WTC11 (cell line): ENCODE results near the gene BBS2. TPM values are rescaled to one million over a fixed set of nuclear protein-coding genes. Genes with fewer than 3 reads are reported as not detected.

Experiments used
- ATAC-seq: fragments of 200-7000 bp; cut with Tn5 transposase; 2 replicates; pipeline ENCODE4 v1.10.0; 2021; ENCODE audit warnings: mild to moderate bottlenecking, moderate library complexity
- CTCF ChIA-PET: fragments of 300-600 bp; sonication (Branson Sonifier 250); formaldehyde crosslinking; loops from one replicate; lab custom pipeline; 2021; ENCODE audit warnings: antibody characterized with exemption; lab: Charles Lee
- POLR2A ChIA-PET: fragments of 350-600 bp; sonication (Branson Sonifier 250); formaldehyde crosslinking; loops from one replicate; lab custom pipeline; 2021; ENCODE audit warnings: antibody characterized with exemption; lab: Charles Lee
- DNase-seq: peaks from one replicate; pipeline ENCODE4 v3.0.0; 2021; ENCODE audit warnings: low spot score
- H3K27ac Mint-ChIP-seq: 2 replicates; pipeline ENCODE4 v1.8.0; 2021; ENCODE audit warnings: mixed read lengths
- H3K27me3 Mint-ChIP-seq: 2 replicates; pipeline ENCODE4 v1.8.0; 2021; ENCODE audit warnings: low read depth, mild to moderate bottlenecking, moderate library complexity, mixed read lengths
- H3K36me3 Mint-ChIP-seq: 2 replicates; pipeline ENCODE4 v1.8.0; 2021; ENCODE audit warnings: mixed read lengths
- H3K4me1 Mint-ChIP-seq: 2 replicates; pipeline ENCODE4 v1.8.0; 2022; ENCODE audit warnings: mixed read lengths
- H3K4me3 Mint-ChIP-seq: 2 replicates; pipeline ENCODE4 v1.8.0; 2021; ENCODE audit warnings: mild to moderate bottlenecking, moderate library complexity, mixed read lengths
- H3K9me3 Mint-ChIP-seq: 2 replicates; pipeline ENCODE4 v1.8.0; 2021; ENCODE audit warnings: mixed read lengths
- GRHL2 ChIP-seq: fragments of 250-450 bp; sonication (Bioruptor Pico); IDR thresholded peaks from 2 replicates; pipeline ENCODE4 v1.8.0; 2022; ENCODE audit warnings: mild to moderate bottlenecking, moderate library complexity; ENCODE audit not compliant: insufficient replicate concordance, severe bottlenecking
- JUN ChIP-seq: sonication (generic); formaldehyde crosslinking; IDR thresholded peaks from 2 replicates; pipeline ENCODE4 v1.8.0; 2023; ENCODE audit warnings: mild to moderate bottlenecking, missing genetic modification reagents
- PRRX2 ChIP-seq: fragments of 250-450 bp; sonication (Bioruptor Pico); IDR thresholded peaks from 2 replicates; pipeline ENCODE4 v1.8.0; 2021; ENCODE audit warnings: mild to moderate bottlenecking
- SMAD3 ChIP-seq: sonication (generic); formaldehyde crosslinking; IDR thresholded peaks from 2 replicates; pipeline ENCODE4 v1.8.0; 2022; ENCODE audit warnings: missing genetic modification reagents, mild to moderate bottlenecking, borderline replicate concordance
- SMAD4 ChIP-seq: sonication (generic); formaldehyde crosslinking; IDR thresholded peaks from 2 replicates; pipeline ENCODE4 v1.8.0; 2022; ENCODE audit warnings: mild to moderate bottlenecking, missing genetic modification reagents
- ZBTB21 ChIP-seq: sonication (generic); formaldehyde crosslinking; IDR thresholded peaks from 2 replicates; pipeline ENCODE4 v1.8.1; 2023; ENCODE audit warnings: mild to moderate bottlenecking, missing genetic modification reagents, borderline replicate concordance
- ZNF219 ChIP-seq: sonication (generic); formaldehyde crosslinking; IDR thresholded peaks from 2 replicates; pipeline ENCODE4 v1.8.0; 2023; ENCODE audit warnings: missing genetic modification reagents, mild to moderate bottlenecking, borderline replicate concordance
- total RNA-seq: library from RNA; stranded (reverse); gene quantifications from 3 replicates; pipeline ENCODE4 v1.2.3, GENCODE V29; 2021
- TF ChIP-seq, protein P1 (sequence below): fragments of 250-450 bp; sonication (Bioruptor Pico); IDR thresholded peaks from 2 replicates; pipeline ENCODE4 v1.9.0; 2021; ENCODE audit warnings: mild to moderate bottlenecking
- TF ChIP-seq, protein P2 (sequence below): sonication (generic); formaldehyde crosslinking; IDR thresholded peaks from 2 replicates; pipeline ENCODE4 v1.8.1; 2023; ENCODE audit warnings: mild to moderate bottlenecking, moderate library complexity, missing genetic modification reagents
- TF ChIP-seq, protein P3 (sequence below): sonication (generic); formaldehyde crosslinking; IDR thresholded peaks from 2 replicates; pipeline ENCODE4 v1.8.1; 2022; ENCODE audit warnings: low read depth, mild to moderate bottlenecking, moderate library complexity, missing genetic modification reagents, borderline replicate concordance
- TF ChIP-seq, protein P4 (sequence below): fragments of 250-450 bp; sonication (Bioruptor Pico); conservative IDR thresholded peaks from 2 replicates; pipeline ENCODE4 v1.9.0; 2021; ENCODE audit warnings: mild to moderate bottlenecking
- TF ChIP-seq, protein P5 (sequence below): sonication (generic); formaldehyde crosslinking; conservative IDR thresholded peaks from 2 replicates; pipeline ENCODE4 v1.8.1; 2022; ENCODE audit warnings: mild to moderate bottlenecking, missing genetic modification reagents
- TF ChIP-seq, protein P6 (sequence below): fragments of 250-450 bp; sonication (Bioruptor Pico); IDR thresholded peaks from 2 replicates; pipeline ENCODE4 v1.8.0; 2021; ENCODE audit warnings: mild to moderate bottlenecking
- TF ChIP-seq, protein P7 (sequence below): sonication (generic); formaldehyde crosslinking; IDR thresholded peaks from 2 replicates; pipeline ENCODE4 v1.8.0; 2022; ENCODE audit warnings: mild to moderate bottlenecking, missing genetic modification reagents
- TF ChIP-seq, protein P8 (sequence below): sonication (generic); formaldehyde crosslinking; IDR thresholded peaks from 2 replicates; pipeline ENCODE4 v1.8.1; 2023; ENCODE audit warnings: mild to moderate bottlenecking, missing genetic modification reagents, borderline replicate concordance

BBS2 gene
- total RNA-seq, 1 experiment from 2014 or later = 19.1 TPM

DNA sequence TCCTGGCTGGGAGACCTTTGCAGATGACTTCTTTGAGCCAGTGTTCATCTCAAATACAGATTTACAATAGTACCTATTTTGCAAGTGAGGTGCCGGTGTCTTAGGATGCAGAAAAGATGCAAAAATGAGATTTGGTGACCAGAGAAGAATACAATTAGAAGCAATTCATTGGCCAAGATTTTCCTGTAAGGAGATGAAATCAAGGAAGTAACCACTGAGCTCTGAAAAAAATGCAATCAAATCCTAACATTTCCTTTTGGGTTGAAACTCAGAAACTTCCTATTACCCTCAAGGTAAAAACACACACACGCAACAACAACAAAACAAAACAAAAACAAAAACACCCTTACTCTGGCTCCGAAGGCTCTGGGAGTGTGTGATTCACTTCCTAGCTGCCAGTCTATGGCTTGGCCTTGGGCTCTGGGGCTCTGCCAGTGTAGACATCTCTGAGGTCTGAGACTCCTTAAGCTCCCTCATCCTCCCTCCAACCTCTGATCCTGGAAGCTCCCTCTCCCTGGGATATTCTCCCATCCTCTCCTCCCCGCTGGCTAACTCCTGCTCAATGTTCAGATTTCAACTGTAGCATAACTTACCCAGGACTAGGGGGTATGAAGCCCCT, 28.2 kb upstream of the BBS2 start:
- H3K27ac Mint-ChIP-seq = peak overlapping the region; percentile 98
- CTCF ChIA-PET = interaction anchor here (0.9 to 1.9 kb wide), 15 partner anchors 10 to 319 kb away, joined by 3 to 16 read pairs (median 4); partner anchors contain the start of genes NUDT21 and OGFOD1
- no peaks in the 10 kb centered on the region for H3K9me3 Mint-ChIP-seq
- DNase-seq (no peak), ATAC-seq (no peak)
- no peaks in the 10 kb centered on the region for H3K36me3 Mint-ChIP-seq
- H3K27me3 Mint-ChIP-seq = no peaks in the 10 kb centered on the region; the same call in 1 of the 2 replicates
- H3K4me3 Mint-ChIP-seq = peak overlapping the region; percentile 58
- POLR2A ChIA-PET = interaction anchor here (0.9 to 1.7 kb wide), 4 partner anchors 29 to 78 kb away, joined by 3 to 6 read pairs (median 4); partner anchors contain the start of genes BBS2 and MT1E
- TF ChIP-seq, protein P1, sequence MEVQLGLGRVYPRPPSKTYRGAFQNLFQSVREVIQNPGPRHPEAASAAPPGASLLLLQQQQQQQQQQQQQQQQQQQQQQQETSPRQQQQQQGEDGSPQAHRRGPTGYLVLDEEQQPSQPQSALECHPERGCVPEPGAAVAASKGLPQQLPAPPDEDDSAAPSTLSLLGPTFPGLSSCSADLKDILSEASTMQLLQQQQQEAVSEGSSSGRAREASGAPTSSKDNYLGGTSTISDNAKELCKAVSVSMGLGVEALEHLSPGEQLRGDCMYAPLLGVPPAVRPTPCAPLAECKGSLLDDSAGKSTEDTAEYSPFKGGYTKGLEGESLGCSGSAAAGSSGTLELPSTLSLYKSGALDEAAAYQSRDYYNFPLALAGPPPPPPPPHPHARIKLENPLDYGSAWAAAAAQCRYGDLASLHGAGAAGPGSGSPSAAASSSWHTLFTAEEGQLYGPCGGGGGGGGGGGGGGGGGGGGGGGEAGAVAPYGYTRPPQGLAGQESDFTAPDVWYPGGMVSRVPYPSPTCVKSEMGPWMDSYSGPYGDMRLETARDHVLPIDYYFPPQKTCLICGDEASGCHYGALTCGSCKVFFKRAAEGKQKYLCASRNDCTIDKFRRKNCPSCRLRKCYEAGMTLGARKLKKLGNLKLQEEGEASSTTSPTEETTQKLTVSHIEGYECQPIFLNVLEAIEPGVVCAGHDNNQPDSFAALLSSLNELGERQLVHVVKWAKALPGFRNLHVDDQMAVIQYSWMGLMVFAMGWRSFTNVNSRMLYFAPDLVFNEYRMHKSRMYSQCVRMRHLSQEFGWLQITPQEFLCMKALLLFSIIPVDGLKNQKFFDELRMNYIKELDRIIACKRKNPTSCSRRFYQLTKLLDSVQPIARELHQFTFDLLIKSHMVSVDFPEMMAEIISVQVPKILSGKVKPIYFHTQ (CRISPR knock-in tag) = no peak
- TF ChIP-seq, protein P2, sequence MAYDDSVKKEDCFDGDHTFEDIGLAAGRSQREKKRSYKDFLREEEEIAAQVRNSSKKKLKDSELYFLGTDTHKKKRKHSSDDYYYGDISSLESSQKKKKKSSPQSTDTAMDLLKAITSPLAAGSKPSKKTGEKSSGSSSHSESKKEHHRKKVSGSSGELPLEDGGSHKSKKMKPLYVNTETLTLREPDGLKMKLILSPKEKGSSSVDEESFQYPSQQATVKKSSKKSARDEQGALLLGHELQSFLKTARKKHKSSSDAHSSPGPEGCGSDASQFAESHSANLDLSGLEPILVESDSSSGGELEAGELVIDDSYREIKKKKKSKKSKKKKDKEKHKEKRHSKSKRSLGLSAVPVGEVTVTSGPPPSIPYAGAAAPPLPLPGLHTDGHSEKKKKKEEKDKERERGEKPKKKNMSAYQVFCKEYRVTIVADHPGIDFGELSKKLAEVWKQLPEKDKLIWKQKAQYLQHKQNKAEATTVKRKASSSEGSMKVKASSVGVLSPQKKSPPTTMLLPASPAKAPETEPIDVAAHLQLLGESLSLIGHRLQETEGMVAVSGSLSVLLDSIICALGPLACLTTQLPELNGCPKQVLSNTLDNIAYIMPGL = no peak
- TF ChIP-seq ZNF219 = no peak
- no peak for TF ChIP-seq GRHL2 (CRISPR knock-in tag)
- TF ChIP-seq PRRX2 = no peak
- no peak for TF ChIP-seq SMAD3 (CRISPR knock-in tag)
- no peak for TF ChIP-seq ZBTB21 (CRISPR knock-in tag)
- TF ChIP-seq, protein P3, sequence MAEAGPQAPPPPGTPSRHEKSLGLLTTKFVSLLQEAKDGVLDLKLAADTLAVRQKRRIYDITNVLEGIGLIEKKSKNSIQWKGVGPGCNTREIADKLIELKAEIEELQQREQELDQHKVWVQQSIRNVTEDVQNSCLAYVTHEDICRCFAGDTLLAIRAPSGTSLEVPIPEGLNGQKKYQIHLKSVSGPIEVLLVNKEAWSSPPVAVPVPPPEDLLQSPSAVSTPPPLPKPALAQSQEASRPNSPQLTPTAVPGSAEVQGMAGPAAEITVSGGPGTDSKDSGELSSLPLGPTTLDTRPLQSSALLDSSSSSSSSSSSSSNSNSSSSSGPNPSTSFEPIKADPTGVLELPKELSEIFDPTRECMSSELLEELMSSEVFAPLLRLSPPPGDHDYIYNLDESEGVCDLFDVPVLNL (CRISPR knock-in tag) = no peak
- TF ChIP-seq, protein P4, sequence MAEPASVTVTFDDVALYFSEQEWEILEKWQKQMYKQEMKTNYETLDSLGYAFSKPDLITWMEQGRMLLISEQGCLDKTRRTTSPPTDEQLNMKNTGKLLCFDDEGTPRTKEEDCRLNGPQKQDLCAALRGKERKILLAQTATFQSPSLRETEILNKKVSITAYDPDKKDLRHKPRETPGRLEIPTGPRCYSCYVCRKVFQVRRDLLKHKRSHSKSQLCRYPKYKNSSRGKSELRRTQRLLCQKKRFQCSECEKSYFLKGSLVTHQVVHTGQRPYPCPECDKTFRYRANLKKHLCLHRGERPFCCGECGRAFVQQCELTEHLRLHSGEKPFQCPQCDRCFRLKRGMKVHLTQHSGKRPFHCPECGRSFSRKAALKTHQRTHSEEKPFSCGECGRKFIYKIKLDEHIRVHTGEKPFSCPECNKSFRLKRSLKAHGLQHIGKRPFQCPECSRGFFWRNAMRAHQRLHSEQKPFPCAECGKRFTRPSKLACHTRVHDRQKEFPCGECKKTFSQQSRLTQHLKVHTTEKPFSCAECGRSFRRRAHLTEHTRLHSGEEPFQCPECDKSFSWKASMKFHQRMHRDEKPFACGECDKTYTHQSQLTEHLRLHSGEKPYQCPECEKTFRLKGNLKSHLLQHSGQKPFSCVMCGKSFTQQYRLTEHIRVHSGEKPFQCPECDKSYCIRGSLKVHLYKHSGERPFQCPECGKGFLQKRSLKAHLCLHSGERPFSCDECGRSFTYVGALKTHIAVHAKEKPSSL (CRISPR knock-in tag) = no peak
- H3K4me1 Mint-ChIP-seq = peaks cover 33% of the 10 kb centered on the region

DNA sequence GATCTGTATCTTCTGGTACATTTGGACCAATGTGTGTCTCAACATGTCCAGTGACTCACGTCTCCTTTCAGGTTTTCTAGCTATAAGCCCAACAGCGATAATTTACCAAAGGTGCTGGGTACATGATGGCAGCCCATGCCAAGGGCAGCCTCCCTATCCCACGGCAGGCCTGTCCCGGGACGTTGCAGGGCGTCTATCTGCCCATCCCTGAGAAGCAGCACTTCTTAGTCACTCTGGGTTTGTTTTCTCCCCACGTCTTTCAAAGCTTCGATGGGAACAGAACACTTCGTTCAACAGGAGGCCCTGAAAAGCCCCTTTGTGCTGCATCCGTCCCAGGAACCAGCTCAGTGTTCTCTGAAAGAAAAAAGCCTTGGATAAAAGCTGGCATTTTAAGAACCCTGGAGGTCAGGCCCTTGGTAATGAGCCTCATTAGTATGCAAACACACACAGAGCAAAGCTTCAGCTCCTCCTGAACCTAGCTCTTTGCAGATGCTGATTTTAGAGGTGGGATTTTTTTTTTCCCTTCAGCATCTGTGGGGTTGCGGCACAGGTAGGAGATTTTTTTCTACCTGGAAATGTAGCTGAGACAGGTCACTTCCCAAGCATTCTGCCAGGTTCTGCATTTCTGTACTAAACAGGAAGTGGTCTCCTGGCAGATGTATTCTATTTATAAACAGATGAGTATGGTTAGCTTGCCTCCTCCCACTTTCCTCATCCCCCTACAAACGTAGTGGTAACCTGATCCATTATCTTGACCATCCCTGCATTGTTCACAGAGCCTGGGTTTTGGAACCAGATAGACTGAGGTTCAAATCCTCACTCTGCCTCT, 27.5 kb upstream of the BBS2 start:
- DNase-seq = peak; percentile 32
- Mint-ChIP-seq H3K9me3 (no peaks in the 10 kb centered on the region), H3K27ac (peak overlapping the region; percentile 98), H3K4me3 (peak overlapping the region; percentile 58), H3K27me3 (no peaks in the 10 kb centered on the region; the same call in 1 of the 2 replicates), H3K4me1 (peaks cover 34% of the 10 kb centered on the region), H3K36me3 (no peaks in the 10 kb centered on the region)
- ChIA-PET CTCF (interaction anchor here (0.5 to 1.9 kb wide), 19 partner anchors 11 to 484 kb away, joined by 3 to 16 read pairs (median 4); partner anchors contain the start of genes NUDT21 and OGFOD1), POLR2A (interaction anchor here (0.6 to 1.7 kb wide), 5 partner anchors 28 to 736 kb away, joined by 3 to 6 read pairs (median 3); partner anchors contain the start of genes BBS2 and MT1E)
- peak; percentile 90 for ATAC-seq
- TF ChIP-seq, protein P5, sequence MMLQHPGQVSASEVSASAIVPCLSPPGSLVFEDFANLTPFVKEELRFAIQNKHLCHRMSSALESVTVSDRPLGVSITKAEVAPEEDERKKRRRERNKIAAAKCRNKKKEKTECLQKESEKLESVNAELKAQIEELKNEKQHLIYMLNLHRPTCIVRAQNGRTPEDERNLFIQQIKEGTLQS (CRISPR knock-in tag) = no peak
- TF ChIP-seq, protein P6, sequence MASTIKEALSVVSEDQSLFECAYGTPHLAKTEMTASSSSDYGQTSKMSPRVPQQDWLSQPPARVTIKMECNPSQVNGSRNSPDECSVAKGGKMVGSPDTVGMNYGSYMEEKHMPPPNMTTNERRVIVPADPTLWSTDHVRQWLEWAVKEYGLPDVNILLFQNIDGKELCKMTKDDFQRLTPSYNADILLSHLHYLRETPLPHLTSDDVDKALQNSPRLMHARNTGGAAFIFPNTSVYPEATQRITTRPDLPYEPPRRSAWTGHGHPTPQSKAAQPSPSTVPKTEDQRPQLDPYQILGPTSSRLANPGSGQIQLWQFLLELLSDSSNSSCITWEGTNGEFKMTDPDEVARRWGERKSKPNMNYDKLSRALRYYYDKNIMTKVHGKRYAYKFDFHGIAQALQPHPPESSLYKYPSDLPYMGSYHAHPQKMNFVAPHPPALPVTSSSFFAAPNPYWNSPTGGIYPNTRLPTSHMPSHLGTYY (CRISPR knock-in tag) = 0 out of 2 replicates have a peak, but pooled peaks have one; percentile 78
- TF ChIP-seq JUN (CRISPR knock-in tag) (no peak), SMAD4 (CRISPR knock-in tag) (no peak)
- TF ChIP-seq, protein P7, sequence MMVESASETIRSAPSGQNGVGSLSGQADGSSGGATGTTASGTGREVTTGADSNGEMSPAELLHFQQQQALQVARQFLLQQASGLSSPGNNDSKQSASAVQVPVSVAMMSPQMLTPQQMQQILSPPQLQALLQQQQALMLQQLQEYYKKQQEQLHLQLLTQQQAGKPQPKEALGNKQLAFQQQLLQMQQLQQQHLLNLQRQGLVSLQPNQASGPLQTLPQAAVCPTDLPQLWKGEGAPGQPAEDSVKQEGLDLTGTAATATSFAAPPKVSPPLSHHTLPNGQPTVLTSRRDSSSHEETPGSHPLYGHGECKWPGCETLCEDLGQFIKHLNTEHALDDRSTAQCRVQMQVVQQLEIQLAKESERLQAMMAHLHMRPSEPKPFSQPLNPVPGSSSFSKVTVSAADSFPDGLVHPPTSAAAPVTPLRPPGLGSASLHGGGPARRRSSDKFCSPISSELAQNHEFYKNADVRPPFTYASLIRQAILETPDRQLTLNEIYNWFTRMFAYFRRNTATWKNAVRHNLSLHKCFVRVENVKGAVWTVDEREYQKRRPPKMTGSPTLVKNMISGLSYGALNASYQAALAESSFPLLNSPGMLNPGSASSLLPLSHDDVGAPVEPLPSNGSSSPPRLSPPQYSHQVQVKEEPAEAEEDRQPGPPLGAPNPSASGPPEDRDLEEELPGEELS (CRISPR knock-in tag) = no peak
- TF ChIP-seq, protein P8, sequence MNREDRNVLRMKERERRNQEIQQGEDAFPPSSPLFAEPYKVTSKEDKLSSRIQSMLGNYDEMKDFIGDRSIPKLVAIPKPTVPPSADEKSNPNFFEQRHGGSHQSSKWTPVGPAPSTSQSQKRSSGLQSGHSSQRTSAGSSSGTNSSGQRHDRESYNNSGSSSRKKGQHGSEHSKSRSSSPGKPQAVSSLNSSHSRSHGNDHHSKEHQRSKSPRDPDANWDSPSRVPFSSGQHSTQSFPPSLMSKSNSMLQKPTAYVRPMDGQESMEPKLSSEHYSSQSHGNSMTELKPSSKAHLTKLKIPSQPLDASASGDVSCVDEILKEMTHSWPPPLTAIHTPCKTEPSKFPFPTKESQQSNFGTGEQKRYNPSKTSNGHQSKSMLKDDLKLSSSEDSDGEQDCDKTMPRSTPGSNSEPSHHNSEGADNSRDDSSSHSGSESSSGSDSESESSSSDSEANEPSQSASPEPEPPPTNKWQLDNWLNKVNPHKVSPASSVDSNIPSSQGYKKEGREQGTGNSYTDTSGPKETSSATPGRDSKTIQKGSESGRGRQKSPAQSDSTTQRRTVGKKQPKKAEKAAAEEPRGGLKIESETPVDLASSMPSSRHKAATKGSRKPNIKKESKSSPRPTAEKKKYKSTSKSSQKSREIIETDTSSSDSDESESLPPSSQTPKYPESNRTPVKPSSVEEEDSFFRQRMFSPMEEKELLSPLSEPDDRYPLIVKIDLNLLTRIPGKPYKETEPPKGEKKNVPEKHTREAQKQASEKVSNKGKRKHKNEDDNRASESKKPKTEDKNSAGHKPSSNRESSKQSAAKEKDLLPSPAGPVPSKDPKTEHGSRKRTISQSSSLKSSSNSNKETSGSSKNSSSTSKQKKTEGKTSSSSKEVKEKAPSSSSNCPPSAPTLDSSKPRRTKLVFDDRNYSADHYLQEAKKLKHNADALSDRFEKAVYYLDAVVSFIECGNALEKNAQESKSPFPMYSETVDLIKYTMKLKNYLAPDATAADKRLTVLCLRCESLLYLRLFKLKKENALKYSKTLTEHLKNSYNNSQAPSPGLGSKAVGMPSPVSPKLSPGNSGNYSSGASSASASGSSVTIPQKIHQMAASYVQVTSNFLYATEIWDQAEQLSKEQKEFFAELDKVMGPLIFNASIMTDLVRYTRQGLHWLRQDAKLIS (CRISPR knock-in tag) = 0 out of 2 replicates have a peak, but pooled peaks have one; percentile 22
